Thyroid gland (tissue), 4 donors: ENCODE measurements around the gene SHROOM2. TPM values are rescaled to one million over a fixed set of nuclear protein-coding genes. Genes with fewer than 3 reads are reported as not detected.

Experiments
- DNase-seq, 2 donors: peaks; one replicate each; pipeline ENCODE4 v3.0.0-alpha.2; 2019
- H3K27ac ChIP-seq, 3 donors: fragments of 200-600 bp; sonication (generic); 1 replicate in 2 of 3; 2 replicates in 1 of 3; pipeline ENCODE4 v1.5.1; 2016 to 2019; ENCODE audit warnings: mild to moderate bottlenecking in 1 of 3, moderate library complexity in 1 of 3
- H3K27me3 ChIP-seq: fragments of 200-600 bp; sonication (generic); one replicate; pipeline ENCODE4 v1.5.1; 2019
- H3K36me3 ChIP-seq, 2 donors: fragments of 200-600 bp; sonication (generic); one replicate each; pipeline ENCODE4 v1.5.1; 2016 to 2019
- H3K4me1 ChIP-seq, 2 donors: fragments of 200-600 bp; sonication (generic); one replicate each; pipeline ENCODE4 v1.5.1; 2017 to 2019
- H3K4me3 ChIP-seq, 3 donors: fragments of 200-600 bp; sonication (generic); replicated peaks in 1 of 3; 1 replicate in 2 of 3; 2 replicates in 1 of 3; pipeline ENCODE4 v1.5.1; 2016; ENCODE audit warnings: mild to moderate bottlenecking in 1 of 3
- H3K9me3 ChIP-seq: fragments of 200-600 bp; sonication (generic); one replicate; pipeline ENCODE4 v1.5.1; 2017
- POLR2A ChIP-seq, 2 donors: fragments of 450-650 bp; IDR thresholded peaks; one replicate each; pipeline ENCODE4 v1.6.1; 2017; ENCODE audit warnings: antibody characterized with exemption in 2 of 2, mild to moderate bottlenecking in 2 of 2, moderate library complexity in 1 of 2
- whole genome bisulfite sequencing, 2 donors: methylation state at CpG; one replicate each; pipeline ENCODE4 v1.1.5; 2017; 5-methylcytosine and 5-hydroxymethylcytosine counted together
- intact Hi-C: fragments of 100-400 bp; cut with DNase I; formaldehyde crosslinking; loops from one replicate; pipeline ENCODE4 v1.15.1; 2023
- total RNA-seq, 4 donors: library from RNA; depleted of rRNA; stranded (reverse); fragments of >200 nt; gene quantifications; one replicate each; pipeline ENCODE4 v1.2.3, GENCODE V29; 2016
- TF ChIP-seq, protein P1 (sequence below), 6 experiments: fragments of 200-600 bp in 3 of 6; fragments of 450-650 bp in 3 of 6; sonication (generic) in 3 of 6; IDR thresholded peaks; one replicate each; pipeline ENCODE4 v1.5.1; 2016 to 2019; ENCODE audit warnings: antibody characterized with exemption in 6 of 6, mild to moderate bottlenecking in 2 of 6, inconsistent platforms in 1 of 6, moderate library complexity in 1 of 6

Gene SHROOM2
- total RNA-seq, 4 donors from 2014 or later: 2.8 to 16.5 (median 6.1) TPM

DNA sequence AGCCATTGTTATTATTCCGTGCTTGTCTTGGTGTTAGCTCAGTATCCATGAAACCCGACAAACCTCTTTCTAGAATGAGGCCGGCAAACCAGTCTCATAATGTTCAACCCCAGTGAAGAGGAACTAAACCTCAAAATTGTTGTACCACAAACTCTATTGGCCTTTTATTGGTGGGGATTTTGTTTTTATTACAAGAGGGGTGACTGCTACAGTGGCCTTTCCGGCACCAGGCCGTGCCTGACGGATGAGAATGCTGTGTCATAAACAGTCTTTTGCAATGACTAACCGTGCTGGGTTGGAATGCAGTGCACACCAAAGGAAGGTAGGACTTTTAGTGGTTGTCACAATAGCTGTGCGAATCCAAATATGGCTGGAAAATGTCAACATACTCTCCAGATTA is 60.8 kb downstream of the SHROOM2 start:
- H3K27me3 ChIP-seq: no peaks in the 10 kb centered on the region
- H3K36me3 ChIP-seq: no peaks in the 10 kb centered on the region
- H3K4me3 ChIP-seq: no peak overlapping the region
- H3K9me3 ChIP-seq: no peaks in the 10 kb centered on the region
- no peaks in the 10 kb centered on the region for H3K4me1 ChIP-seq
- intact Hi-C loops: no loop called here
- no peak overlapping the region for H3K27ac ChIP-seq
- DNase-seq: no peak
- 90 to 95% methylated on average over 7 to 8 of the region's 8 CpGs for WGBS, 2 donors
- TF ChIP-seq POLR2A (IDR thresholded peaks at IDR 0.05): no peak
- TF ChIP-seq, protein P1, sequence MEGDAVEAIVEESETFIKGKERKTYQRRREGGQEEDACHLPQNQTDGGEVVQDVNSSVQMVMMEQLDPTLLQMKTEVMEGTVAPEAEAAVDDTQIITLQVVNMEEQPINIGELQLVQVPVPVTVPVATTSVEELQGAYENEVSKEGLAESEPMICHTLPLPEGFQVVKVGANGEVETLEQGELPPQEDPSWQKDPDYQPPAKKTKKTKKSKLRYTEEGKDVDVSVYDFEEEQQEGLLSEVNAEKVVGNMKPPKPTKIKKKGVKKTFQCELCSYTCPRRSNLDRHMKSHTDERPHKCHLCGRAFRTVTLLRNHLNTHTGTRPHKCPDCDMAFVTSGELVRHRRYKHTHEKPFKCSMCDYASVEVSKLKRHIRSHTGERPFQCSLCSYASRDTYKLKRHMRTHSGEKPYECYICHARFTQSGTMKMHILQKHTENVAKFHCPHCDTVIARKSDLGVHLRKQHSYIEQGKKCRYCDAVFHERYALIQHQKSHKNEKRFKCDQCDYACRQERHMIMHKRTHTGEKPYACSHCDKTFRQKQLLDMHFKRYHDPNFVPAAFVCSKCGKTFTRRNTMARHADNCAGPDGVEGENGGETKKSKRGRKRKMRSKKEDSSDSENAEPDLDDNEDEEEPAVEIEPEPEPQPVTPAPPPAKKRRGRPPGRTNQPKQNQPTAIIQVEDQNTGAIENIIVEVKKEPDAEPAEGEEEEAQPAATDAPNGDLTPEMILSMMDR (IDR thresholded peaks at IDR 0.05): no peak

GRCh38 chrX:9848718-9849479 is 62.7 kb downstream of the SHROOM2 start:
- 87 to 97% methylated on average over 9 of the region's 17 CpGs for WGBS, 2 donors
- intact Hi-C loops: no loop called here
- no peak overlapping the region for H3K4me3 ChIP-seq
- H3K9me3 ChIP-seq: no peaks in the 10 kb centered on the region
- no peak for TF ChIP-seq POLR2A (IDR thresholded peaks at IDR 0.05)
- TF ChIP-seq, protein P1 (IDR thresholded peaks at IDR 0.05): no peak
- H3K27me3 ChIP-seq: no peaks in the 10 kb centered on the region
- no peak for DNase-seq
- H3K27ac ChIP-seq: no peak overlapping the region
- H3K4me1 ChIP-seq: no peaks in the 10 kb centered on the region
- no peaks in the 10 kb centered on the region for H3K36me3 ChIP-seq

DNA sequence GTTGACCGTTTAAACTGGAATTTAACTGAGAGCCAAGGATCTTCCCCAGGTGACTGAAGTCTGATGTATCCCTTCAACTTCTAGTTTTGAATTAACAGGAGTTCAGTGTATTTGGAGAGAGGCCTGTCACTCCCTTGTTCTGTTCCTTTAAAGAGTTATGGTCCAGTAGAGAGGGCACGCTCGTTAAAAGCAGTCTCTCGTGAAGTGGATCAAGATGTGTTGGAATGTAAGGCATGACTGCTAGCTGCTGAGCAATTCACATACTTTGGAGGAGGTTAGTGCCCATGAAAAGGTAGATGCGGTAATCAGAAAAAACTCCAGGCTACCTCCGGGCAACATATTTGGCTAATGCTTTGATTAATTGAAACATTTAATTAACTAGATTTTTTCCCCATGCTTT is 65.7 kb downstream of the SHROOM2 start:
- TF ChIP-seq, protein P1 (IDR thresholded peaks at IDR 0.05): no peak
- no peak for TF ChIP-seq POLR2A (IDR thresholded peaks at IDR 0.05)

GRCh38 chrX:9853307-9853706 is 67.1 kb downstream of the SHROOM2 start:
- WGBS, 2 donors: 80 to 87% methylated on average over 3 to 4 of the region's 4 CpGs
- H3K4me3 ChIP-seq: no peak overlapping the region
- no peaks in the 10 kb centered on the region for H3K9me3 ChIP-seq
- TF ChIP-seq, protein P1 (IDR thresholded peaks at IDR 0.05): no peak
- no peak for TF ChIP-seq POLR2A (IDR thresholded peaks at IDR 0.05)
- H3K27ac ChIP-seq: no peak overlapping the region
- no peak for DNase-seq
- H3K27me3 ChIP-seq: no peaks in the 10 kb centered on the region
- H3K4me1 ChIP-seq: no peaks in the 10 kb centered on the region
- intact Hi-C loops: no loop called here
- no peaks in the 10 kb centered on the region for H3K36me3 ChIP-seq

More for the DNA sequence above, 65.7 kb downstream of the SHROOM2 start:
- Histone ChIP-seq H3K27ac (no peak overlapping the region), H3K4me3 (no peak overlapping the region), H3K9me3 (no peaks in the 10 kb centered on the region), H3K4me1 (no peaks in the 10 kb centered on the region), H3K36me3 (no peaks in the 10 kb centered on the region), H3K27me3 (no peaks in the 10 kb centered on the region)
- 32 to 36% methylated on average over 6 of the region's 6 CpGs for WGBS, 2 donors
- DNase-seq: peak; percentile 34 to 39
- intact Hi-C loops: no loop called here

DNA sequence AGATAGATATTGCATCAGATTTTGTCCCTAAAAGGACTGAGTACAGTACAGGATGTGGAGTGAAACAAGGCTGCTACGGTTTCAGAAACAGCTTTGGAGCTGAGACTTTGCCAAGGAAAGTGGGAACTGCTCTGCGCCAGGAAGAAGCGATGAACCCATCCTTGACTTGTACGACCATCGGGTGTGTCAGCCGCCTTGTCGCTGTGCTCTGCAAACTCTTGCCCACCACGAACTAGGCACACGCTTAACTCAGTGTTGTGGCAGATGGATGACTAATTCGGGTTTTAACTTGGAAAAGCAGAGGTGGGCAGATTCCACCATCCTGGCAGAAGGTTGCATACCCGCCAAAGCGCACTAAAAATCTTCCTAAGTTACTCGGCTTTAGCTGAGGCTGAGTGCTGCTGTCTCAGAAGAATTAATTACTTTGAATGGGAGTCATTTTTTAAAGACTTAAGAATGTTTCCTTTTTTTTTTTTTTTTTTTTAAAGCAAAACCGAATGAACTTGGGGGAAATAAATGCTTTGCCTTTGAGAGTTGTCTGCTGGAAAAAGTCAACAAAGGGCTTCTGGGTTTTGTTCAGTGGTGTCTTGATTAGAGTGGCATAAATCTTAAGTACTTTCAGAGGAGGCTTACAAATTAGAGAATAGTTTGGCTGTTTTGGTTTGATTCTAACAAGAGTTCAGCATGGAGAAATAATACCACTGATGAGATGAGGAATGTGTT is 69.5 kb downstream of the SHROOM2 start:
- TF ChIP-seq POLR2A (IDR thresholded peaks at IDR 0.05): no peak
- TF ChIP-seq, protein P1 (IDR thresholded peaks at IDR 0.05): no peak
- Histone ChIP-seq H3K9me3 (no peaks in the 10 kb centered on the region), H3K27me3 (no peaks in the 10 kb centered on the region), H3K4me1 (no peaks in the 10 kb centered on the region), H3K36me3 (no peaks in the 10 kb centered on the region), H3K27ac (no peak overlapping the region), H3K4me3 (no peak overlapping the region)
- no peak for DNase-seq
- WGBS, 2 donors: 60 to 82% methylated on average over 13 to 14 of the region's 14 CpGs
- intact Hi-C loops: no loop called here
